Stimulated activated CD8-positive, alpha-beta memory T cell treated with anti-CD3 and anti-CD28 coated beads, Interleukin-4, amount 100 ng/mL, for 24 hours (primary cell): ENCODE results near the gene RBM6.
"Not testable (repeated sequence)": the region's sequence is repeated elsewhere in the genome, so short reads cannot be mapped to it uniquely, and the experiment has no call there.

Experiments
- DNase-seq: peaks from one replicate; pipeline ENCODE4 v3.0.0-alpha.2; 2020; ENCODE audit warnings: low read depth

RBM6 gene, protein sequence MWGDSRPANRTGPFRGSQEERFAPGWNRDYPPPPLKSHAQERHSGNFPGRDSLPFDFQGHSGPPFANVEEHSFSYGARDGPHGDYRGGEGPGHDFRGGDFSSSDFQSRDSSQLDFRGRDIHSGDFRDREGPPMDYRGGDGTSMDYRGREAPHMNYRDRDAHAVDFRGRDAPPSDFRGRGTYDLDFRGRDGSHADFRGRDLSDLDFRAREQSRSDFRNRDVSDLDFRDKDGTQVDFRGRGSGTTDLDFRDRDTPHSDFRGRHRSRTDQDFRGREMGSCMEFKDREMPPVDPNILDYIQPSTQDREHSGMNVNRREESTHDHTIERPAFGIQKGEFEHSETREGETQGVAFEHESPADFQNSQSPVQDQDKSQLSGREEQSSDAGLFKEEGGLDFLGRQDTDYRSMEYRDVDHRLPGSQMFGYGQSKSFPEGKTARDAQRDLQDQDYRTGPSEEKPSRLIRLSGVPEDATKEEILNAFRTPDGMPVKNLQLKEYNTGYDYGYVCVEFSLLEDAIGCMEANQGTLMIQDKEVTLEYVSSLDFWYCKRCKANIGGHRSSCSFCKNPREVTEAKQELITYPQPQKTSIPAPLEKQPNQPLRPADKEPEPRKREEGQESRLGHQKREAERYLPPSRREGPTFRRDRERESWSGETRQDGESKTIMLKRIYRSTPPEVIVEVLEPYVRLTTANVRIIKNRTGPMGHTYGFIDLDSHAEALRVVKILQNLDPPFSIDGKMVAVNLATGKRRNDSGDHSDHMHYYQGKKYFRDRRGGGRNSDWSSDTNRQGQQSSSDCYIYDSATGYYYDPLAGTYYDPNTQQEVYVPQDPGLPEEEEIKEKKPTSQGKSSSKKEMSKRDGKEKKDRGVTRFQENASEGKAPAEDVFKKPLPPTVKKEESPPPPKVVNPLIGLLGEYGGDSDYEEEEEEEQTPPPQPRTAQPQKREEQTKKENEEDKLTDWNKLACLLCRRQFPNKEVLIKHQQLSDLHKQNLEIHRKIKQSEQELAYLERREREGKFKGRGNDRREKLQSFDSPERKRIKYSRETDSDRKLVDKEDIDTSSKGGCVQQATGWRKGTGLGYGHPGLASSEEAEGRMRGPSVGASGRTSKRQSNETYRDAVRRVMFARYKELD

DNA sequence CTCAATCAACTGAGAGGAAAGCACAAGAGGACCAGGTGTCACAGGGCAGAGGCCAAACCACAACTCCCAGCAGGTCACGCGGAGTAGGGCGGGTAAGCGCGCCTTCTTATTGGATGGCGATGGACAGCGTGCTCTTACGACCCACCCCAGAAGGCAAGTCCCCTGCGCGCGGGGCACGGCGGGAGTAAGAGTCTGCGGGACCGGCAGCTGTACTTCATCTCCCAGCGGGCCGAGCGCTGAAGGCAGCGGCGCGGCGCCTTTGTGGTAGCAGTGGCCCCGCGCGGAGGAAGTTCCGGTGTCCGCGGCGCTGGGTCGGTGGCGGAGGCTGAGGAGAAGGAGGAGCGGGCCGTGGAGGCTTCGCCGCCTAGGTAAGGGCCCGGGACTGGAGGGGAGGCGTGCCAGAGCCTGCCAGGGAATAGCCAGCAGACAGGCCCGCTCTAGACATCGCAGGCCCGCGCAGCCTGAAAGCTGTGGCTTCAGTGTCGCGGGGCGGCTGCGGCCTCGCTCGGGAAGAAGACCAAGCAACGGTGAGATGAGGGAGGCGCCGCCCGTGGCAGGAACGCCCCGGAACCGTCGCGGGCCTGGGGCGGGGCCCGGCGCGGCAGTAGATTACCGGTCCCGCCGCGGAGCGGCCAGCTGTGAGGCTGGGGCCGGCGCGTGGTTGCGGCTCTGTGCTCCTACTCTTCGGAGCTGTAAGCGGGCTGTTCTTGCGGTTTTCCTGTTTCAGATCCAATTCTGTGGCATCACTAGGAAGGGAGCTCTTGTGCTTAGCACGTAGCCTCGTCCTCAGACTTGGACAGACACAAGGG is at the start of gene RBM6:
RBM6 (plus strand) TSS at position 293 of the 809 bp plus-strand sequence. CDS start 22,492 bp downstream, outside the sequence.
- DNase-seq = peak; percentile 90

- no peak for DNase-seq
Measured at GRCh38 chr3:49895791-49896190, 44.2 kb upstream of the RBM6 start.

DNA sequence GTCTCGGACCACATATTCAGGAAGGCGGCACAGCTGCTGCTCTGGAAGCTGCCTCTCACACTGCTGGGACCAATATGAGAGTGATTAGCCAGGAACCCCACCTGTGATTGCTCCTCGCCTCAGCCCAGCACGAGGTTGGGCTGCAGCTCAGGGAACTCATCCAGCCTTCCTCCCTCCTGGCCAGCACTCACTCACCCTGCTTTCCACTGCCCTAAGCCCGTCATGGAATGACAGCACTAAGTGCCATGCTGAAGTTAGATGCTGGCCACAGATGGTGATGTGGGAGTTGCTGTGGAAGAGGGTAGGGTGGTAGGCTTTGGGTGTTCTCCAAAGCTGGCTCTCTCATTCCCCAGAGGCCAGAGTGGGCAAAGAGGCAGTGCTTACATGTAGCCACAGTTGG is 43.6 kb upstream of the RBM6 start:
- DNase-seq = no peak

GRCh38 chr3:49898991-49899390 is 41.0 kb upstream of the RBM6 start:
- DNase-seq = no peak

DNA sequence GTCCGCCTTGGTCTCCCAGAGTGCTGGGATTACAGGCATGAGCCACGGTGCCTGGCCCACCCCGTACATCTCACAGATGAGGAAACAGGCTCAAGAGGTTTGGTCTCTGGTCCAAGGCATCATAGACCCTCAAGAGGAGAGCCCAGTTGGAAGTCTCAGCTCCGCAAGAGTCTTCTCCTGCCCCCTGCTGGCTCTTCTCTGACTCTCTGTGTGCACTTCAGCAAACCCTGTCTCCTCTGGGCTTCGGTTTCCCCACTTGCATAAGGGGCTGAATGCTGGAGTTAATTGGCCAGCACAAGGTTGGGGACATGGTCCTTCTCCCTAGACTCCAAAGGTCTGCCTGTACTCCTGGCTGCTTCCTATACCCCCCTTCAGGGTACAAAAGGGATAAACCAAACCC is 40.1 kb upstream of the RBM6 start:
- DNase-seq = no peak

GRCh38 chr3:49900491-49901153 is 39.3 kb upstream of the RBM6 start:
- no peak for DNase-seq

- DNase-seq = no peak
Measured at GRCh38 chr3:49901366-49902339, 38.3 kb upstream of the RBM6 start.

DNA sequence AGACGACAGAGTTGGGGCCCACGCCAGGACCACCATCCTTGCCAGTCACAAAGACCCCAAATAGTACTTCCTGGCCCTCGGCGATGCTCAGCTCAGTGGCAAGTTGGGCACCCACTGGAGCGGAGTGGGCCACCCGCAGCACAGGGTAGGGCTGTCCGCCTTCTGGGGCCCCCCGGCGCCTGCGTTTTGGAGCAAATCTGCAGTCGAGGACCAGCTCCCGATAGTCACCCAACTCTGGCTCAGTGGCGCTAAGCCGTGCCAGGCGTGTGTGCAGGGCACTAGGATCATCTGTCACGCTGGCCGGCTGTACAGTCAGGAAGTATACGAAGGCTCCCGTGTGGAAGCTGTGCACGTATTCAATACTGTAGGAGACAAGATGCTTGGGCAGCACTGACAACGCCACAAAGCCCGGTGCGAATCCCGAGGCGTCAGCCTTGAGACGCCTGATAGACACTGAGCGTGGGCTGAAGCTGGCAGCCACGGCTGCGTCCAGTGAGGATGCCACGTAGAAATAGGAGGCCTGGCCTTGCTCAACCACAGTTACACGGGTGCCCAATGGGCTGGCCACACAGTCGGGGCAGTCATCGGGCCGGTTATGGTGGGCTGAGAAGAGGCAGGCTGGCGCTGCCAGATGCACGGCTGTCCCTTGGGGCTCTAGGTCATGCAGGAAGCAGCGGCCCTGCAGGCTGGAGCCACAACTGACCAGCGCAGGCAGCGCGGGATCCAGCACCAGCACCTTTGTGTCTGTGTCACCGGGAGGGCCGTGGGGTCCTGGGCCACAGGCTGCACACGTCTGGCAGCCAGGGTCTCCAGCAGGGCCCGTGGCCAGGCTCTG is 37.2 kb upstream of the RBM6 start:
- DNase-seq = no peak

DNA sequence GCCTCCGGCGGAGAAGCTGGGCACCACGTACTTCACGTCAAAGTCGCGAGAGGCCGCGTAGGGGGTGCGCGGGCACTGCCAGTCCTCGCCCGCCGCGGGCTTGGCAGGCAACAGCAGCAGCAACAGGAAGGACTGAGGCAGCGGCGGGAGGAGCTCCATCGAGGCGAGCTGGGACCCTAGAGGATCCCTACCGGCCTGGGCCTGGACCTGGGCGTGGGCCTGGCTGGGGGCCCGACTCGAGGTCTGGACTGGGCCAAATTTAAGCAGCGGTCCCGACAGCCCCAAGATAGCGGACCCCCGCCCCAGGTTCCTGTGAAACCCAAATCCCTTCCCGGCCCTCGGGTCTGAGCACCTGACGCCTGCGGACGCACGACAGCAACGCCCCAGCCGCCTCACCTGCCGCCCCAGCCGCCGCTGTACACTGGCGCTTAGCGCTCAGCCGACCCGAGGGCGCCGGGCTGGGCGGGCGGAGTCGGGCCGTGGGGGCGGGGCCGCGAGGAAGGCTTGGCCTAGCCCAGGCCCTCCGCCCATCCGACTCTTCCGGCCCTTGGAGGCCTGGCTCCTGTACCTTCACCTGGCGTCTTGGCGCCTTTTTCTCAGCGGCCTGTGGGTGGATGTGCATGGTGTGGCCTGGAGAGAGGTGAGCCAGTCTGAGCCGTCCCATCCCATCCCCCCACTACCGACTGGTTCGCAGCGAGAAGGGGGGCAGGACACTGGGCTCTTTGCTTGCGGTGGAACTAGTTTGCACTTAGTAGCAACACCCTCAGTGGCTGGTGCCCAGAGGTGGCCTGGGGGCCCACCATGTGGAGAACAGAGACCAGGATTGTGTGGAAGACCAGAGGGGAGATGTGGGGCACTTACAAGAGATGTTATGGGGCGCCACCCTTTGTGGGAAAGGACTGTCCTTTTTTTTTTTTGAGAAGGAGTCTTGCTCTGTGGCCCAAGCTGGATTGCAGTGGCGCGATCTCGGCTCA is 36.2 kb upstream of the RBM6 start, which contains the start of gene MST1R:
MST1R (minus strand) TSS at position 423 of the 974 bp plus-strand sequence; CDS start at position 159, 264 bp downstream.
- peak; percentile 75 for DNase-seq

GRCh38 chr3:49904448-49904847 is 35.5 kb upstream of the RBM6 start:
- not testable (repeated sequence) for DNase-seq

DNA sequence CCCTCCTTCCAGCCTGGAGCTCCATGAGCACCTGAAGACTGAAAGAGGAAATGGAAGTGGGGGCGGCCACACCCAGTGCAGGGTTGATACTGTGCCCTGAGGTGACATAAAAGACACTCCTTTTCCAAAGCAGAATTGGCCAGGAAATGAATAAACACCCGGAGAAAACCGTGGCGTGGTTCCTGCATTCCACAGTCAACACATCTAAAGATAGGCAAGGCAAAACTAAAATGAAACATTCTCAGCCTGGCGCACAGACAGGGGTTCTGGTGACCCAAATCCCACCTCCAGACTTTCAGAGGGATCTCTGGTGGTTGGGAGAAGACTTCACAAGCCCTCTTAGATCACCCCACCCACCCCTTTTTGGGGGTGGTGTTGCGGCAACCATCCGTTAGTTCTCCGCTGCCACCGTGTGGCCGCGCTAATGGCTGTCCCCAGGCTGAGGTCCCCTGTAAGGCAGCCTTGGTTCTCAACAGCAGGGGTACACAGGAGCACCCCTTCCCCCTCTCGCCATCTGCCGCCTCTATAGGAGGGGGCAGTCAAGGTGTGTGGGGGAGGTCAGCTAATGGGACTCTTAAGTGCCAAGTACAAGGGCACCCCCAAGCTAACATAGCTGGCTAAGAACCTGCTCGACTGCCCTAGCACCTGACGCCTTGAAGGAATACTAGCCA is 33.7 kb upstream of the RBM6 start:
- DNase-seq = peak; percentile 28

DNA sequence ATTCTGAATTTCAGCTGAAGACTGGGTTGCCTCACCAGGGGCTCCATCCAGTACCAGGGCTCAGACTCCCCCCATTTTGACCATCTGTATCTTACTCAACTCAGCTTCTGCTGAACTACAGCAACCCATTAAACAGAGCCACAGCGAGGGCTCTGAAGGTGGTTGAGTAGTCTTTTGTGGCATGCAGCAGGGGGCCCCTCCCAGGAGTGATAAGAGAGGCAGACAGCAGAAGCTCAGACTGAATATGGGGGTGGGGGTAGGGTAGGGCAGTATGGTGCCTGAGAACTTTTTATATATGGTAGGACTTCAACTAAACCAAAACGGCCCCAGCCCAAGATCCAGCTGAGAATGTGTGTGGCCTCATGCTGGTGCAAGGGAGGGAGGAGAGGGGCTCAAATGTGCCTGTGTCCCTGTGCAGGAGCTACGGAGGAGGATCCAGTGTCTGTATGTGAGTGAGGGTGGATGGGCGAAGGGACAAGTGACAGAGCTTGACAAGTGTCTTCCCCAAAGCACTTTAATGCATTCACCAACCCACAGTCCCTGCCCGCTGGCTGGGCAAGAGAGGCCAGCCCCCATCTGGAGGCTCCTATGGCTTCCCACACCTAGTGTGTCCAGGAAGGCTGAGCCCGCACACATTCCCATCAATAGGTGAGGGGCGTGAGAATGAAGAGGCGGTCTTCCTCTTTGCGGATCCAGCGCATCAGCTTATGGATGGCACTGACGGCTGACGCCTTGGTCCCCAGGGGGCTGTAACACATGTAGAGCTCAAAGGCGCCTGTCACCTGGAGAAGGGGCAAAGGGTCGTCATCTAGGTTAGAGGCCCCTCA is 31.4 kb upstream of the RBM6 start:
- no peak for DNase-seq

GRCh38 chr3:49910409-49911123 is 29.4 kb upstream of the RBM6 start:
- DNase-seq = no peak

GRCh38 chr3:49911124-49911420 is 28.9 kb upstream of the RBM6 start:
- no peak for DNase-seq

GRCh38 chr3:49911611-49912010 is 28.3 kb upstream of the RBM6 start:
- no peak for DNase-seq

GRCh38 chr3:49912881-49913281 is 27.1 kb upstream of the RBM6 start:
- DNase-seq = no peak
